H1 (cell line): Measurements from ENCODE around the gene ZFAND2B. TPM values are rescaled to one million over a fixed set of nuclear protein-coding genes. Genes with fewer than 3 reads are reported as not detected.

Experiments used
- CHD2 ChIP-seq: IDR thresholded peaks from 2 replicates; pipeline ENCODE4 v1.6.1; 2012; ENCODE audit warnings: low read length, improper control_type of control experiment
- HDAC2 ChIP-seq, 2 experiments: fragments of 300-600 bp in 1 of 2; sonication (generic) in 1 of 2; IDR thresholded peaks; 2 replicates each; pipeline ENCODE4 v1.6.1; 2011 to 2012; ENCODE audit warnings: low read depth in 2 of 2, low read length in 2 of 2, mild to moderate bottlenecking in 2 of 2, moderate library complexity in 2 of 2, borderline replicate concordance in 1 of 2, inconsistent platforms in 1 of 2
- JUND ChIP-seq: IDR thresholded peaks from 2 replicates; pipeline ENCODE4 v1.6.1; 2011; ENCODE audit warnings: mild to moderate bottlenecking, improper control_type of control experiment, low read length
- KDM5A ChIP-seq: fragments of 200-600 bp; IDR thresholded peaks from 2 replicates; pipeline ENCODE4 v1.7.1; 2012; ENCODE audit warnings: mild to moderate bottlenecking, low read length, inconsistent platforms, mixed read lengths
- MAFK ChIP-seq: IDR thresholded peaks from 2 replicates; pipeline ENCODE4 v1.6.1; 2012; ENCODE audit warnings: low read depth, mild to moderate bottlenecking, improper control_type of control experiment, low read length
- YY1 ChIP-seq: IDR thresholded peaks from 2 replicates; pipeline ENCODE4 v1.6.1; 2011; ENCODE audit warnings: low read depth, mild to moderate bottlenecking, low read length
- polyA plus RNA-seq, 7 experiments: library from polyadenylated mRNA; depleted of rRNA in 3 of 7; stranded (reverse) in 5 of 7; unstranded in 2 of 7; fragments of >200 nt in 5 of 7; fragments of 200-250 nt in 2 of 7; gene quantifications; 1 replicate in 5 of 7; 2 replicates in 1 of 7; 4 replicates in 1 of 7; pipeline versions ENCODE4 v1.2.1 to v1.2.3, GENCODE V29; 2011 to 2013; ENCODE audit warnings: missing spikeins in 2 of 7, mixed read lengths in 2 of 7
- total RNA-seq: library from RNA; stranded (reverse); fragmentation: NEBNext Ultra II Directional; extraction: Animal tissue kit (Norgen Biotek cat#: 25700); gene quantifications from 2 replicates; pipeline ENCODE4 v1.2.1, GENCODE V29; 2021
- TF ChIP-seq, protein P1 (sequence below): IDR thresholded peaks from 2 replicates; pipeline ENCODE4 v1.6.1; 2011; ENCODE audit warnings: low read depth, mild to moderate bottlenecking, low read length; ENCODE audit not compliant: insufficient read depth
- TF ChIP-seq, protein P2 (sequence below): IDR thresholded peaks from 2 replicates; pipeline ENCODE4 v1.6.1; 2012; ENCODE audit warnings: inconsistent platforms

Gene ZFAND2B
- total and polyA plus RNA-seq, 2 of the 8 experiments (the other 6 are each of a cell fraction or from before 2014, with no cell fraction given) = 16.0 to 17.9 TPM

DNA sequence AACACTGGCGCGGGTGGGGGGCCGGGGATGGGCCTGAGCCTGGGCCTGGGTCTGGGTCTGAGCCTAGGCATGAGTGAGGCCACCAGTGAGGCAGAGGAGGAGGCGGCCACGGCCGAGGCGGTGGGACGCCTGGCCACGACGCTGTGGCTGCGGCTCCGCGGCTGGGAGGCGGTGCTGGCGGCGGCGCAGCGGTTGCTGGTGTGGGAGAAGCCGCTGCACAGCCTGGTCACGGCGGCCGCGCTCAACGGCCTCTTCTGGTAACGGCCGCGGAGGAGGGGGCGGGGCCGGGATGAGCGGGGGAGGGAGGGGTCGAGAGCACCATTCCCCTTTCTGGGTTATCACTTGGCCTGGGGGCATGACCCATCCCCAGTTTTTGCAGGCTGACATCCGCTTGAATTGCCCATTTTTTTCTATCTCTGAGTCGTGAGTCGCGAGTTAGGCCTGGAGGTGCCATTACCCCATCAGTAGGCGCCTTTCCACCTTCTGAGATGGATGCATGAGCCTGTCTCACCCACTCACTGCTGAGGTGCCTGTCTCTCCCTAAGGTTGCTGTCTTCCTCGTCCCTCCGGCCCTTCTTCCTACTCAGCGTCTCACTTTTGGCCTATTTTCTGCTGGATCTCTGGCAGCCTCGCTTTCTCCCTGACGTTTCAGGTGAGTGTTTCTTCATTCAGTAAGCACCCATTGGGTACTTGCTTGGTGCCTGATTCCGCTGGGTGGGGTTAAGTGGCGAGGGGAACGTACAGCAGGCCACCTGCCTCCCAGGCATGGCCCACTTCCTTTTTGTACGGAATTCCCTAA is 28.0 kb upstream of the ZFAND2B start (continued):
- TF ChIP-seq, protein P1, sequence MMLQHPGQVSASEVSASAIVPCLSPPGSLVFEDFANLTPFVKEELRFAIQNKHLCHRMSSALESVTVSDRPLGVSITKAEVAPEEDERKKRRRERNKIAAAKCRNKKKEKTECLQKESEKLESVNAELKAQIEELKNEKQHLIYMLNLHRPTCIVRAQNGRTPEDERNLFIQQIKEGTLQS = no peak
- TF ChIP-seq HDAC2 (IDR thresholded peaks at IDR 0.05; ENCODE audit: borderline replicate concordance in 1 of 2, low read depth in 2 of 2, low read length in 2 of 2) (0 out of 4 replicates have a peak, but pooled peaks of 1 of the 2 experiments have one; percentile 50), CHD2 (no peak), KDM5A (peak; percentile 43; the same call in 1 of the 2 replicates), YY1 (no peak), MAFK (no peak), JUND (no peak)
- TF ChIP-seq, protein P2, sequence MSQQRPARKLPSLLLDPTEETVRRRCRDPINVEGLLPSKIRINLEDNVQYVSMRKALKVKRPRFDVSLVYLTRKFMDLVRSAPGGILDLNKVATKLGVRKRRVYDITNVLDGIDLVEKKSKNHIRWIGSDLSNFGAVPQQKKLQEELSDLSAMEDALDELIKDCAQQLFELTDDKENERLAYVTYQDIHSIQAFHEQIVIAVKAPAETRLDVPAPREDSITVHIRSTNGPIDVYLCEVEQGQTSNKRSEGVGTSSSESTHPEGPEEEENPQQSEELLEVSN = no peak
